NCI-H526 (cell line): Measurements from ENCODE around the gene SLC1A7.
A peak's percentile ranks its signal among the peaks of the same experiment; 100 is the strongest.

Source experiments
- DNase-seq, 2 experiments: peaks; one replicate each; lab custom pipeline; 2025; lab: John Stamatoyannopoulos, UW

Gene SLC1A7

DNA sequence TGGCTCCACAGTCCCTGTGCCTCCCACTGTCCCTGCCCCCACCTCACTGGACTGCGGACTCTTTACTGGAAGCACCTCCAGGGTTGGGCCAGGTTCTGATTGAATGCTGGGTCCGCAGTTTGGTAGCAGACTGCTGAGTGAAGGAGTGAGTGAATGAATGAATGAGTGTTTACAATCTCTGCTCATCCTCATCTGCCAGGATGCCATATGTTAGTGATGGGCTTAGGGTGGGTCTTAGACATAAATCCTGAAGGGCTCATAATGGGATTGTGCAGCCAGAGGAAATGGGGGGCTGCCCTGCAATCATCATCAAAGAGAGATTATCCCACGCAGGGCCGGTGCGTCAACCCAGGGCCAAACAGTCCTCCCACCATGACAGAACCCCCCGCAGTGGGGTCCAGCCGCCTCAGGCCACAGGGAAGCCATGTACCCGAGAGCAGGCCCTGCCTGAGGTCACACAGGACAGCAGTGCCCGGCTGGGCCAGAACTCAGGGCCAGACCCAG, 26.1 kb downstream of the SLC1A7 start:
- no peak for DNase-seq

DNA sequence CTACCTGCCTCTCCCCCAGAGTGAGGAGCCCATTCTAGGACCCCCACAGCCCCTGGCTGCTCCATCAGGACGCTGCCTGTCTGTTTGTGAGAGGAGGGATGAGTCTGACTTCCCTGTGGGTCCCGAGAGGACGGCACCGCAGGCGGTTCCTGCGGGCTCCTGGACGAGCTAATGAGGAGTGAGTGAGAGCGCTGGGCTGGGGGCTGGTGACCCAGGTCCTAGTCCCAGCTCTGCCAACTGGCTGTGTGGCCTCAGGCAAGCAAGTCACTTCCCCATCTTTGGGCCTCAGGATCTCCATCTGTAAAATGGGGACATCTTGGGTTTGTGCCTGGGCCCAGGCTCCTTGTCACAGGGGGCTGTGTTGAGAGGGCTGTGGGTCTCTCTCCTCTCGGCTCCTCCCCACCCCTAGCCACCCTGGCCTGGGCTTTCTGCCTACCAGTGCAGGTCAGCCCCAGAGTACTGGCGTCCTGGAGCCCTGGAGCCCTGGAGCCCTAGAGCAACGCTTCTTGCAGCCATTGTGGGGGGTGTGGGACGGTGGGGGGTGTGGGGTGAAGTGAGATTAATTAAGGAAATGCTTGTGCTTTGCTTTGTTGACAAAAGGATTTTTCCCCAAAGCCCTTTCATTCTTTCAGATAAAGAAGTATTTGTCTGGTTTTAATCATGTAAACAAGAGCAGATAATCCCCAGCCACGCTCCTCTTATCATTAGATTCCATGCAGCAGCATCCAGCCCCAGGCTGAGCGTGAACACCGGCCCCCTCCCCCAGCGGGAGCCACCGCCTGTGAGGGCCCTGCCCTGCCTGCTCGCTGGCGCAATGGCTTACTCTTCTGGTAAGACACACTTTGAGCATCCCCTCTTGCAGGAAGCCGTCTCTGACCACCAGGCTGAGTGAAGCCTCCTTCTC, 26.8 kb downstream of the SLC1A7 start:
- peak; percentile 7 to 21 for DNase-seq

DNA sequence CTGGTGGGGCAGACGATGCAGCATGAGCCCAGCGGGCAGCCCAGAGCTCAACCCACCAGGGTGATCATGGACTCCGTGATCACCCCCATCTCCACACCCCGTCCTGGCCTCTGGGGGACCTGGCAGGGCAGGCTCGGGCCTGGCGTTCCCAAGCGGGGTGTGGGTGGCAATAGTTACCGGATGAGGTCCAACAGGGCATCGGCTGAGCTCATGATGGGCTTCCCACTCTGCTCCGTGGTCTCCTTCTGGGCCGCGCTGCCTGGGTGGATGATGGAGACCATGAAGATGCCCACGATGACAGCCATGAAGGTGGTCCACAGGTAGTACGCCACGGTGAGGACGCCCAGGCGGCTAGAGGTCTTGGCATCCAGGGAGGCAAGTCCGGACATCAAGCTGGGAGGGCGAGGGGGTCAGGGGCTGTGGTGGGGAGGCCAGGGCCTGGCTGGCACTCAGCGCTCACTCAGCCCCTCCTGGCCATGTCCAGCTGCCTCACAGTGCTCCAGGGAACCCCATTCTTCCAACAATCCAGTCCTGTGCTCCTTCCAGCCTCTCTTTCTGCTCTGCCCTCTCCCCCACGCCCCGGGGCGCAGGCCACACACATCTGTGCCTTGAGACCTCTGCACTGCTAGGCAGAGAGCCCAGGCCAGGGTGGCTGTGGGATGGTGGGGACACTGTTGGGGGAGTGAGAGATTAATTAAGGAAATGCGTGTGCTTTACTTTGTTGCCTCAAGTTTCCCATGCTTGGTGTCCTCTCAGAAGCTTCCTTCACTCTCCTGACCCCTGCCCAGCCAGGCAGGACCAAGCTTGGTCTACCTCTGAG, 27.6 kb downstream of the SLC1A7 start:
- no peak for DNase-seq

DNA sequence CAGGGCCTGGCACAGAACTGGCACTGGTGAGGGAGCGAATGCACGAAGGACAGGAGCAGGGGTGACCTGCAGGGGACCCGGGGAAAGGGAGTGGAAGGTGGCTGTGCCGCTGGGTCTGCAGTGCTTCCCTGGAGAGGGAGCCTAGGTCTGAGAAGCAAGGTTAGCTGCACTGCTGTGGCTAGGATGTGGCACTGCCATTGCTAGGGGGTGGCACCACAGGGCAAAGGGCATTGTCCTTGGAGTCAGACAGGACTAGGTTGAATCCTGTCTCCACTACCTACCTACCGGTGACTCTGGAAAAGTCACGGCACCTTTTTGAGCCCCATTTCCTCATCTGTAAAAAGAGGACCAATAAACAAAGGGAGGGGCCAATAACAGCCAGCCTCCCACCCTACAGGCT, 28.3 kb downstream of the SLC1A7 start:
- DNase-seq, result no peak

DNA sequence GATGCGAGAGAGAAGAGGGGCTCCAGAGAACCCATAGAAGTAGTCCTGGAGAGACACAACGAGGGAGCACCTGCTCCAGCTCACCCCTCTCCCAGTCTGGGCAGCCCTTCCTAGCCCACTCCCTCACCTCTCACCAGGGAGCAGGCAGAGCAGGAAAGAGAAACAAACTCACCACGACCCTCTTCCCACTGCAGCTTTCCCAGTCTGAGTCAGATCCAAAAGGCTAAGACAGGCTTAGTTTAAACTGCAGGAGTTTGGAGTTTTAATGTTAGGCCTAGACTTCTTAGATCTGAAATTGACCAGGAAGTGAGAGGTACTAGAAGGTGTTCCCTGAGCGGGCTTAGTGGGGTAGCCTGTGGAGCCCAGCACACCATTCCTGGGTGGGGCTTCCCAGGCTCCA, 29.6 kb downstream of the SLC1A7 start:
- no peak for DNase-seq

DNA sequence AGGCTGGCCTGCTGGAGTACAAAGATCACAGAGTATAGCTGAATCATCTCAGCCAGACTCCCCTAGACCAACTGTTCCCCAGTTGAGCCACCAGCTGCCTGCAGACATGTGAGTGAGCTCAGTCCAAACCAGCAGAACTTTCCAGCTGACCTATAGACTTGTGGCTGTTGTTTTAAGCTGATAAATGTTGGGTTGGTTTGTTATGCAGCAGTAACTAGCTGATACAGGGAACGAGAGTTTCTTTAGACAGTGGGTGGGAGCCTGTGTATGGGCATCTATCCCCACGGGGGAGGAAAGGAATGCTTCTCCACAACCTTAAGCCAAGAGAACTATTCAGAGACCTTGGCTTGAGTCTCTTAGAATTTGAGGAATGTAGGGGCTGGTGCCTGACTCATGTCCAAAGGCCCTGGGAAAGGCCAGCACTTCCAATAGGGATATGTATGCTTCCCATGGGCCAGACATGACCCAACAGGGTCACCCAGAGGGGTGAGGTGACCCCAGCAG, 30.1 kb downstream of the SLC1A7 start:
- no peak for DNase-seq

DNA sequence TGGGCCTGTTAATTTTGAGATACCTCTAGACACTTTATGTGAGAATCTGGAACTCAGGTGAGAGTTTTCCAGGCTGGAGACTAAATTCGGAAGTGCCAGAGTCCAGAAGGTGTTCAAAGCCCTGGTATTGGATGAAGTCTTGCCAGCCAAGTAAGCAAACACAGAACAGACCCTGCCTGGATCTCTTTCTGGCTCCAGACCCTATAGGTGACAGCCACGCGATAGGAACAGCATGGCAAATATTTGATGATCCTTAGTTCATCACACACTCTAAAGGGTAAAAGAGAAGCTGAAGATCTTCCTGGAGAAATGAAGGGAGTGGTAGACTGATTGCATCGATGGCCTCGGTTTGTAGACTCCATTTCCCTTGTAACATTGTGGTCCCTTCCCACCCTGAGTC, 30.7 kb downstream of the SLC1A7 start:
- no peak for DNase-seq

DNA sequence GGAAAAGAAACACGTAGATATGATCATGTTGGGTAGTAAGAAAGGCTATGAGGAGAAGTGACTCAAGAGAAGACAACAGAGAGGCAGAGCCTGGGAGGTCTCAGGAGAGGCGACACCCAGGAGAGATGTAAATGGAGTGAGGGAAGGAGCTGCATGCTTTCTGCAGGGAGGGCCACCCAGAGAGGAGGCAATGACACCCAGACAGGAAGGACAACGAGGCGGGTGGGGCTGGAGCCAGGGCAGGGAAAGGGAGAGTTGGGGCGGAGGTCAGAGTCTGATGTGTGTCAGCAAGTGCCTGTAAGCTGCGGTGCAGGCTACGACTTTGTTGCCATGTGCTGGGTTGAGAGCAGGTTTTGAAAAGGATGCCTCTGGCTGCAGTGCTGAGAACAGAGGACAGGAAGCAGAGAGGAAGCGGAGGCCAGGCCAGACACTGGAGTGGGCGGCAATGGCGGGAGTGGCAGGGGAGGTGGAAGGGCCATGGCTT, 31.3 kb downstream of the SLC1A7 start:
- DNase-seq, result no peak

DNA sequence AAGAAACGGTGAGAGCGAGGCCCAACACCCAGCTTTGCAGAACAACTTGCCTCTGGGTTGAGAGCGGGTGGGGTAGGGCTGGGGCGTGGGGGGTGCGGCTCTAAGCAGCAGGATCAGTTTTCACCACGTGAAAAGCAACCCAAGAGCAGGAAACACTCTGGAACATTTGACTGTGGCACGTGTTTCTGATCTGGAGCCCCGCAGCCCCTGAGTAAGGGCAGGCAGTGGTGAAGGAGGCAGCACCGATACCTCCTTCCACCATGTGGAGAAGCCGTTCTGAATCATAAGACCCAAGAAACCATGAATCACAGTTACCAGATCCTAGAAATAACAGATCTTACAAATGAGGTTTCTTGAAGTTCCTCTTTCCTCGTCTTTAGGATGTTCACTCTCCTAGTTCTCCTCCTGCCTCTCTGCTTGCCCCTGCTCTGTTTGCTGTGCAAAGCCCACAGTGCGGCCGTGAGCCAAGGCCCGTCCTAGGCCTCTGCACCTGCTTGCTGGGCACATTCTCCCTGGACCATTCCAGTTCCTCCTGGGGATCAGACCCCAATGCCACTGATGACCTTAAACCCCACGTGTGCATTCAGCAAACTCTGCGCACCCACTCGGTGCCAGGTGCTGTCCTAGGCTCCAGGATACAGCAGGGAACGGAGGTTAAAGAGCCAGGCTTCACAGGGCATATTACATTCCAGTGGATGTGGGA, 31.9 kb downstream of the SLC1A7 start:
- peak in 1 of 2 experiments; percentile 13 for DNase-seq

DNA sequence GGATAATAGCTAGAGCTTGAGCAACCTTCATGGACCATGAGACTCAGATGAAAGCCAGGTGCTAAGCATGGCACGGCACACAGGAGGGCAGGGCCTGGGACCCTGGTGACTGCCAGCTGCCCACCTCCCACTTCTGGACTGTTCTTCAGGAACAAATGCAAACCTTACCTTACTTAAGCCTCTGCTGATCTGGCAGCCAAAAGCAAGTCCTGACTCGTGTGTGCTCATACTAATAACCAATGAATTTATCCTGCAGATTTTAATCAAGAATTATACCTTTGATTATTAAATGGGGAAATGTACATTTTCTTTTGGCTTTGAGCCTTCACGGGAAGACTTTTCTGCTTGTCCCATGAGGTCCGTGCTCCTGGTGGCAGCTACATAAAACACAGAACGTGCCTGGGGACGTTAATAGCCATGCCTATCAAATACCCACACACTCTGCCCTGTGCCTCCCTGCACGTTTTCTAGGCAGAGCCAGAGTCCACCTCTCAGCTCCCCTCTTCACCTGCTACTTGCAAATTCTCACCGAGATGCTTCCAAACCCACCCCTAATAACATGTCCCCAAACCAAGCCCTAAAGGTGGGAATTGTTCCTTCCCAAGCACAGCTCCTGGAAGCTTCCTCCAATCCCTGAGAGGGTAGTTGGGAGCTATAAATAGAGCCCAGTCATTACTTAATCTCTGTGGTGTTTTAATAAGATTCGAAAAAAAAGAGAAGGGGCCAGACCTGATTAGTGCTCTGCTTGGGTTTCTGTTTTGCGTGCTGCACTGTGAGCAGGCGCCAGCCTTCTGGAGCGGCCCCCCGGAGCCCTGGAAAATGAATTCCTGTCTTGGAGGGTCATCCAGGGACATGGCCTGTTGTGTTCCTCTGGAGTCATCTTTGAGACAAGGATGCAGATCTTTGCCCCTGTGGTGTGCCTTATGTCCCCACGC, 33.5 kb downstream of the SLC1A7 start:
- no peak for DNase-seq

DNA sequence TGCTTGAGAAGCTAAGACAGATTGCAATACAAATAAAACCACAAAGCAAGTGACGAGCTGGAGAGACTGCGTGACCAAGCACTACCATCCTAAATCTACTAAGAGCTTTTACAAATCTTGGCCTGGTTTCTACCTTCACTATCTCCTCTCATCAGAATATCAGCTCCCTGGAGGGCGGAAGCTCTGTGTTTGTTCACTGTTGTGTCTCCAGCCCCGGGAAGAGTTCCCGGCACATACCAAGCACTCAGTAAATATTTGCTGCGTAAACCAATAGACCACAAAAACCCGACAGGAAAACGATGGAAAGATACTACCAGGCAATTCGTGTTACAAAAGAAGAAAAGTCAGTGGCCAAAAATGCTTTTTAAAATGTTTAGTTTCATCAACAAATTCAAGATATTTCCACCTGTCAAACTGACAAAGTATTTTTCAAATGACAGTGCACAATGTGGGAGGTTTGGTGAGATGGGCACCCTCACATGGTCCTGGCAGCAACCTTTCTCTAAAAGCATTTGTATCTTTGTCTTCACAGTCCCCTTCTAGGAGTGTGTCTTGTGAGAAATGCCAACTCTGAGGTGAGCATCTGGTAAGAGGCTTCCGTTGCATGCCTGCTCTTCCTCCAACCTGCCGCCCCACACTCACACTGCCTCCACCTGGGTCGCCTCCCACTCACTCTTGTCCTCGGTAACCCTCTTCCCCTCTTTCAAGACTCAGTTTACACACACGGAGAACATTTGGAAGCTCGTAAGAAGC, 34.7 kb downstream of the SLC1A7 start:
- DNase-seq, result peak in 1 of 2 experiments; percentile 15

DNA sequence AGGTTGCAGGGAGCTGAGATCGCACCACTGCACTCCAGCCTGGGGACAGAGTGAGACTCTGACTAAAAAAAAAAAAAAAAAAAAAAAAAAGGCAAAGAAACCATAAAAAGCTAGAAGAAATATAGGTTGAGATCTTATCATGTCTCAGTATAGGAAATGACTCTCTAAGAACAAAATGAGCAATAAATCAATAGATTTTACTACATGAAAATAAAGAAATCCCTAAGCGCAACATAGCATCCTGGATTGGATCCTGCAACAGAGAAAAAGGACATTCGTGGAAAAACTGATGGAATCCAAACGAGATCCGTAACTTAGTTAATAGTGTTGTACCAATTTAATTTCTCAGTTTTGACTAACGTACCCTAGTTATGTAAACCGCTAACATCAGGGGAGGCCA, 35.3 kb downstream of the SLC1A7 start:
- DNase-seq, result no peak

DNA sequence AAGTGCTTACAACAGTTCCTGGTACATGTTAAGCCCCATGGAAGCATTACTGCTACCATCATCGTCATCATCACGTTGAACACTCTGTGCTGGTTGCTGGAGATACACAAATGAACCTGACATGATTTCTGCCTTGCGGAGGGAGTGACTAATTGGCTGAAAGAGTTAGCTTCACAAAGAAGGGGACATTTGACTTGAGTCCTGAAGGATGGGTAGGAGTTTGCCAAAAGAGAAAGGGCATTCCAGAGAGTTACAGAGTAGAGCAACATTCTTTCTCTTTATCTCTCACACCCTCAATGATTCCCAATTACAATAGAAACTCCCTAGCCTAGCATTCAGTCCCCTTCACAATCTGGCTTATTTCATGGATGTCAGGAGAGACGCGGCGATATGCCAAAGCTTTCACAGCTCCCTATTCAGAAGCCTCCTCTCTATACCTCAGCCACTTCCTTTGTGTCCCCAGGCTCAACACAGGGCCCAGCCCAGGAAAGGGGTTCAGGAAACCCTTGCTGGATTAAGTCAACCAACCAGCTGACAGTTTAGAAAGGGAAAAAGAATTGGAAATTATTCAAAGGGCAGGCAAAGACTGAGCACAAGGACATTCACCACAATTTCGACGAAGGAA, 38.0 kb downstream of the SLC1A7 start:
- no peak for DNase-seq

DNA sequence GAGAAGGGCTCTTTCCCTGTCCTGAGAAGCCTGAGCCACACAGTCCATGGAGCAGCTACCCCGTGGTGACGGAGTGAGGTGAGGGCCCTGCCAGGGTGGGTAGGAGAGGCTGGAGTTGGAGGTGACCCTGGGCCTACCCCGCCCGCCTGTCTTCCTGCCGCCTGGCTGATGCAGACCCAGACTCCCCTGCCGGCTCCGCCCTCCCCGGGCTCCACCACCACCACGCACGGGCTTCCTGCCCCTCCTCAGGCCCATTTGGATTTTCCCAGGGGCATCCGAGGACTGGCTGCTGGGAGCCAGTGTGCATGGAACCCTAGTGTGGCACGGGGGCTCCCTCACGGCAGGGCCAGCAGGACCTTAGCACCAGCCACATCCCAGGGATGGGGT, 47.9 kb downstream of the SLC1A7 start:
- no peak for DNase-seq

DNA sequence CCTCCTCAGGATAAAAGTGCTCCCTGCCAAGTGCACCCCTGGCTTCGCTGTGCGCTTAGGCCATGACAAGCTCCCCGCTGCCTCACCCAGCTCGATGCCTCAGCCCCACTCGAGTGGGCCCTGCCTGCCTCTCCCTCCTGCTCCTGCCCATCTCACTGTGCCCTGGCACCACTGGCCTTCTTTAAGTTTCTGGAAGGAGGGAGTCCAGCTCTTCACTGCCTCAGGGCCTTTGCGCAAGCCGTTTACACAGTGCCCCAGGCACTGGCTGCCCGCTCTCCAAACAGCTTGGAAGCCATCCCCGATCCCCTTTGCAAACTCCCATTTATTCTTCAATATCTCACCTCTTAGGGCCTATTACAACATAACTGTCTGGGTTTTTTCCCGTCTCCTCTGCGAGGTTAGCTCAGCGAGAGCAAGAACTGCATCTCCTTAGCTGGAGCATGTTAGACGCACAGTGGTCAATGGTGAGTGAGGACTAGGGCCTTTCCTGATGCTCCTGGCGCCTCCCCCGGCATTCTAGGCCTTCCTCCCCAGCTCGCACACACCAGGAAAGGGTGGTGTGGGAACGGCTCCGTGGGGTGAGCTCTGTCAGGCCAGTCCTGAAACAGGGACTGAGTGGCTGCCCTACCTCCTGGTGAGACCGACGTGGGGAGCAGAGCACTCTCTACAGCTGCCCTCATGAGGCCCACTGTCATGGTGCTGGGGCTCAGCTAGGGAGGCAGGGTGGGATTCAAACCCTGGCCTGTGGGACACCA, 48.5 kb downstream of the SLC1A7 start:
- no peak for DNase-seq

DNA sequence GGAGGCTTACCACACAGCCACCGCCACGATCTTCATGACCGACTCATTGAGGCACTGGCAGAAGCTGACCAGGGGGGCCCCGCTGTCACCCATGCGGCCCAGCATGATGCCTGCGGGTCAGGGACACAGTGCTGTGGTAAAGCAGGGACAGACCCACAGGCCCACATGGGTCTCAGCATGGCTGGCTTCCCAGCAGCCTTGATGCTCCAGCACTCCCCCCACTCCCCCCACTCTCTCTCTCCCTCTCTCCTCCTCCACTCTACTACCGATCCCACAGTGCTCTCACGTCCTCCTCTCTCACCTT, 49.0 kb downstream of the SLC1A7 start:
- no peak for DNase-seq

DNA sequence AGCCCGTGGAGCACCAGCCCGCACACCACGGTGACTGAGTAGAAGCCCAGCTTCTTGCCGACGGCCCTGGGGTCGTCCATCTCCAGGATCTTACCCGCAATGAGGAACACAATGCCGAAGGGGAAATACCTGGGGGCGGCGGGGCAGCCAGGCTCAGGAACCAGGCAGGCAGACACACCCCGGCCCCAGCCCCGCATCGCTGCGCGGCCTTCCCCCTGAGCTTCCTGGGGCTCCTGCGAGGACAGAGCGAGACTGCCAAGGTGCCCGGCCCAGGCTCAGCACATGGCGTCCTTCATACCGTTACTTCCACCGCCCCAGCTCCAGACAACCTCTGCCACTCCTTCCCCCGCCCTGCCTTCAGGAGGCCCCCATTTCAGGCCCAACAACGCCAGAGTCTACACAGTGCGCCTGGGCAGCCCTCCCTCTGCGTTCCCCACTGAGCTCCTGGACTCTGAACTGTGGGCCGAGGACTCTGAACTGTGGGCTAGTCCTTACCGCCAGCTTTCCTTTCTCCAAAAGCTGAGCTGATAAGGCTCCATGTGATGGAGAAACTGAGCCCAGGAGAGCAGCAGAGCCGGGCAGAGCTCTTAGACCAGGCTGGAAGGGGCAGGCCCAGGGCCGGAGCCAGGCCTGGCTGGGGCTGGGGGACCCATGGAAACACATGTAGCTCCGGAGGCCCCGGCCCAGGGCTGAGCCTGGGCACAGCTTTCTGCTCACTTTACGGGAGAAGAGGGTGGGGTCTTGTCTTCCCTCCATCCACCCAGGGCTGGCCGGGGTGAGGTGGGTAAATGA, 49.6 kb downstream of the SLC1A7 start:
- no peak for DNase-seq
